GM21423 (cell line): ENCODE results near the gene MAP4K5.

Experiments
- ATAC-seq: cut with Tn5 transposase; IDR thresholded peaks from one replicate; pipeline ENCODE4 v1.9.1; 2021; ENCODE audit warnings: mild to moderate bottlenecking, moderate library complexity; ENCODE audit not compliant: unreplicated experiment

The MAP4K5 gene

GRCh38 chr14:50373959-50374358 lies 158.4 kb downstream of the MAP4K5 start:
- no peak for ATAC-seq

DNA sequence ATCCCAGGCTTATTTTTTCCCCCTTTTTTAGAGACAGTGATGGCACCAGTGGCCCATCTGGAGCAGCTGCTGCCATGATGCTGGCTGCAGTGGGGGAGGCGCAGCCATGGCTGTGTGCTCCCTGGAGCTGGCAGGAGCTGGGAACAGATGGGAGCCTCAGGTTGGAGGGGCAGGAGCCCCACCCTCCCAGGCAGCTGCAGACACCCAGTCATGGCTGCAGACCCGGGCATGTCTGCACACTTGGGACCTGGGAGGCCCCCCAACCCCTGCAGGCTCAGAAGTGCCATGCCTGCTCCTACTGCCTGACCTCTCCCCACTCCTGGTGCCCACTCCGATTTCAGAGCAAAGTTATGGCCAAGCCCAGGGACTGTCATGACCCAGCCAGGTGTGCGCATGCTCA lies 160.8 kb downstream of the MAP4K5 start:
- no peak for ATAC-seq
